HepG2 (cell line): ENCODE results near the gene RANBP2. TPM values are rescaled to one million over a fixed set of nuclear protein-coding genes. Genes with fewer than 3 reads are reported as not detected.

ENCODE experiments used
- ATF5 ChIP-seq: sonication (generic); formaldehyde crosslinking; IDR thresholded peaks from 2 replicates; pipeline ENCODE4 v1.4.0; 2020; ENCODE audit warnings: mild to moderate bottlenecking, low read depth, missing genetic modification reagents
- MBNL3 ChIP-seq: fragments of 250-450 bp; sonication (Bioruptor Pico); conservative IDR thresholded peaks from 2 replicates; pipeline ENCODE4 v1.8.0; 2022; ENCODE audit warnings: mild to moderate bottlenecking, inconsistent platforms
- SETDB1 ChIP-seq: sonication (generic); formaldehyde crosslinking; IDR thresholded peaks from 2 replicates; pipeline ENCODE4 v1.5.1; 2020; ENCODE audit warnings: missing genetic modification reagents, mild to moderate bottlenecking, borderline replicate concordance
- ZNF768 ChIP-seq: sonication (generic); formaldehyde crosslinking; IDR thresholded peaks from 2 replicates; pipeline ENCODE4 v1.4.0; 2020; ENCODE audit warnings: missing genetic modification reagents
- ZSCAN30 ChIP-seq: sonication (generic); formaldehyde crosslinking; IDR thresholded peaks from 2 replicates; pipeline ENCODE4 v1.5.0; 2020; ENCODE audit warnings: mild to moderate bottlenecking, missing genetic modification reagents
- polyA plus RNA-seq, 8 experiments: library from polyadenylated mRNA; depleted of rRNA in 3 of 8; stranded (reverse) in 7 of 8; unstranded in 1 of 8; fragments of >200 nt; fragmentation: Illumina TruSeq in 4 of 8; extraction: Trizol in 4 of 8; gene quantifications; 2 replicates each; pipeline versions ENCODE4 v1.2.1 to v1.2.3, GENCODE V29; 2011 to 2016; ENCODE audit warnings: low read depth in 4 of 8, missing spikeins in 1 of 8, mixed read lengths in 1 of 8; ENCODE audit not compliant: insufficient read depth in 1 of 8
- total RNA-seq, 5 experiments: library from RNA; depleted of rRNA; stranded (reverse); fragments of >200 nt; fragmentation: Illumina TruSeq; extraction: Trizol; gene quantifications; 2 replicates each; pipeline ENCODE4 v1.2.3, GENCODE V29; 2016; ENCODE audit warnings: low read depth in 1 of 5
- TF ChIP-seq, protein P1 (sequence below): sonication (generic); formaldehyde crosslinking; IDR thresholded peaks from 2 replicates; pipeline ENCODE4 v1.5.1; 2020; ENCODE audit warnings: mild to moderate bottlenecking, missing genetic modification reagents, borderline replicate concordance
- TF ChIP-seq, protein P2 (sequence below): sonication (generic); formaldehyde crosslinking; IDR thresholded peaks from 2 replicates; pipeline ENCODE4 v1.5.1; 2020; ENCODE audit warnings: missing genetic modification reagents, mild to moderate bottlenecking, borderline replicate concordance
- TF ChIP-seq, protein P3 (sequence below): sonication (generic); formaldehyde crosslinking; IDR thresholded peaks from 2 replicates; pipeline ENCODE4 v1.5.0; 2020; ENCODE audit warnings: missing genetic modification reagents, mild to moderate bottlenecking, borderline replicate concordance
- TF ChIP-seq, protein P4 (sequence below): sonication (generic); formaldehyde crosslinking; IDR thresholded peaks from 2 replicates; pipeline ENCODE4 v1.8.0; 2022; ENCODE audit warnings: mild to moderate bottlenecking, missing genetic modification reagents

Gene RANBP2
- total and polyA plus RNA-seq, 2 of the 13 experiments (the other 11 are each of a cell fraction or from before 2014, with no cell fraction given): 12.2 to 87.0 TPM

DNA sequence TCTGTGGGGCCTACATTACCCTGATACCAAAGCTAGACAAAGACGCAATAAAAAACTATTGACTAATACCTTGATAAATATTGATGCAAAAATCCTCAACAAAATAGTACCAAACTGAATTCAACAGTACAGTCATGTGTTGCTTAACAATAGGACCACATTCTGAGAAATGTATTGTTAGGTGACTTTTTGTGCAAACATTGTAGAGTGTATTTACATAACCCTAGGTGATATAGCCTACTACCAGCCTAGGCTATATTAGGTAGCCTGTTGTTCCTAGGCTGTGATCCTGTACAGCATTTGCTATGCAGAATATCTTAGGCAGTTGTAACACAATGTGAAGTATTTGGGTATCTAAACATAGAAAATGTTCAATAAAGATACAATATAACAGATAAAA lies 104.0 kb downstream of the RANBP2 start (continued):
- TF ChIP-seq, protein P1, sequence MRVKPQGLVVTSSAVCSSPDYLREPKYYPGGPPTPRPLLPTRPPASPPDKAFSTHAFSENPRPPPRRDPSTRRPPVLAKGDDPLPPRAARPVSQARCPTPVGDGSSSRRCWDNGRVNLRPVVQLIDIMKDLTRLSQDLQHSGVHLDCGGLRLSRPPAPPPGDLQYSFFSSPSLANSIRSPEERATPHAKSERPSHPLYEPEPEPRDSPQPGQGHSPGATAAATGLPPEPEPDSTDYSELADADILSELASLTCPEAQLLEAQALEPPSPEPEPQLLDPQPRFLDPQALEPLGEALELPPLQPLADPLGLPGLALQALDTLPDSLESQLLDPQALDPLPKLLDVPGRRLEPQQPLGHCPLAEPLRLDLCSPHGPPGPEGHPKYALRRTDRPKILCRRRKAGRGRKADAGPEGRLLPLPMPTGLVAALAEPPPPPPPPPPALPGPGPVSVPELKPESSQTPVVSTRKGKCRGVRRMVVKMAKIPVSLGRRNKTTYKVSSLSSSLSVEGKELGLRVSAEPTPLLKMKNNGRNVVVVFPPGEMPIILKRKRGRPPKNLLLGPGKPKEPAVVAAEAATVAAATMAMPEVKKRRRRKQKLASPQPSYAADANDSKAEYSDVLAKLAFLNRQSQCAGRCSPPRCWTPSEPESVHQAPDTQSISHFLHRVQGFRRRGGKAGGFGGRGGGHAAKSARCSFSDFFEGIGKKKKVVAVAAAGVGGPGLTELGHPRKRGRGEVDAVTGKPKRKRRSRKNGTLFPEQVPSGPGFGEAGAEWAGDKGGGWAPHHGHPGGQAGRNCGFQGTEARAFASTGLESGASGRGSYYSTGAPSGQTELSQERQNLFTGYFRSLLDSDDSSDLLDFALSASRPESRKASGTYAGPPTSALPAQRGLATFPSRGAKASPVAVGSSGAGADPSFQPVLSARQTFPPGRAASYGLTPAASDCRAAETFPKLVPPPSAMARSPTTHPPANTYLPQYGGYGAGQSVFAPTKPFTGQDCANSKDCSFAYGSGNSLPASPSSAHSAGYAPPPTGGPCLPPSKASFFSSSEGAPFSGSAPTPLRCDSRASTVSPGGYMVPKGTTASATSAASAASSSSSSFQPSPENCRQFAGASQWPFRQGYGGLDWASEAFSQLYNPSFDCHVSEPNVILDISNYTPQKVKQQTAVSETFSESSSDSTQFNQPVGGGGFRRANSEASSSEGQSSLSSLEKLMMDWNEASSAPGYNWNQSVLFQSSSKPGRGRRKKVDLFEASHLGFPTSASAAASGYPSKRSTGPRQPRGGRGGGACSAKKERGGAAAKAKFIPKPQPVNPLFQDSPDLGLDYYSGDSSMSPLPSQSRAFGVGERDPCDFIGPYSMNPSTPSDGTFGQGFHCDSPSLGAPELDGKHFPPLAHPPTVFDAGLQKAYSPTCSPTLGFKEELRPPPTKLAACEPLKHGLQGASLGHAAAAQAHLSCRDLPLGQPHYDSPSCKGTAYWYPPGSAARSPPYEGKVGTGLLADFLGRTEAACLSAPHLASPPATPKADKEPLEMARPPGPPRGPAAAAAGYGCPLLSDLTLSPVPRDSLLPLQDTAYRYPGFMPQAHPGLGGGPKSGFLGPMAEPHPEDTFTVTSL (CRISPR knock-in tag): peak; percentile 29; the same call in 1 of the 2 replicates
- TF ChIP-seq SETDB1 (CRISPR knock-in tag) (no peak), MBNL3 (no peak), ATF5 (CRISPR knock-in tag) (no peak), ZSCAN30 (CRISPR knock-in tag) (no peak), ZNF768 (no peak)
- TF ChIP-seq, protein P2, sequence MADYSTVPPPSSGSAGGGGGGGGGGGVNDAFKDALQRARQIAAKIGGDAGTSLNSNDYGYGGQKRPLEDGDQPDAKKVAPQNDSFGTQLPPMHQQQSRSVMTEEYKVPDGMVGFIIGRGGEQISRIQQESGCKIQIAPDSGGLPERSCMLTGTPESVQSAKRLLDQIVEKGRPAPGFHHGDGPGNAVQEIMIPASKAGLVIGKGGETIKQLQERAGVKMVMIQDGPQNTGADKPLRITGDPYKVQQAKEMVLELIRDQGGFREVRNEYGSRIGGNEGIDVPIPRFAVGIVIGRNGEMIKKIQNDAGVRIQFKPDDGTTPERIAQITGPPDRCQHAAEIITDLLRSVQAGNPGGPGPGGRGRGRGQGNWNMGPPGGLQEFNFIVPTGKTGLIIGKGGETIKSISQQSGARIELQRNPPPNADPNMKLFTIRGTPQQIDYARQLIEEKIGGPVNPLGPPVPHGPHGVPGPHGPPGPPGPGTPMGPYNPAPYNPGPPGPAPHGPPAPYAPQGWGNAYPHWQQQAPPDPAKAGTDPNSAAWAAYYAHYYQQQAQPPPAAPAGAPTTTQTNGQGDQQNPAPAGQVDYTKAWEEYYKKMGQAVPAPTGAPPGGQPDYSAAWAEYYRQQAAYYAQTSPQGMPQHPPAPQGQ (CRISPR knock-in tag): no peak
- TF ChIP-seq, protein P3, sequence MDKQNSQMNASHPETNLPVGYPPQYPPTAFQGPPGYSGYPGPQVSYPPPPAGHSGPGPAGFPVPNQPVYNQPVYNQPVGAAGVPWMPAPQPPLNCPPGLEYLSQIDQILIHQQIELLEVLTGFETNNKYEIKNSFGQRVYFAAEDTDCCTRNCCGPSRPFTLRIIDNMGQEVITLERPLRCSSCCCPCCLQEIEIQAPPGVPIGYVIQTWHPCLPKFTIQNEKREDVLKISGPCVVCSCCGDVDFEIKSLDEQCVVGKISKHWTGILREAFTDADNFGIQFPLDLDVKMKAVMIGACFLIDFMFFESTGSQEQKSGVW (CRISPR knock-in tag): no peak
- TF ChIP-seq, protein P4, sequence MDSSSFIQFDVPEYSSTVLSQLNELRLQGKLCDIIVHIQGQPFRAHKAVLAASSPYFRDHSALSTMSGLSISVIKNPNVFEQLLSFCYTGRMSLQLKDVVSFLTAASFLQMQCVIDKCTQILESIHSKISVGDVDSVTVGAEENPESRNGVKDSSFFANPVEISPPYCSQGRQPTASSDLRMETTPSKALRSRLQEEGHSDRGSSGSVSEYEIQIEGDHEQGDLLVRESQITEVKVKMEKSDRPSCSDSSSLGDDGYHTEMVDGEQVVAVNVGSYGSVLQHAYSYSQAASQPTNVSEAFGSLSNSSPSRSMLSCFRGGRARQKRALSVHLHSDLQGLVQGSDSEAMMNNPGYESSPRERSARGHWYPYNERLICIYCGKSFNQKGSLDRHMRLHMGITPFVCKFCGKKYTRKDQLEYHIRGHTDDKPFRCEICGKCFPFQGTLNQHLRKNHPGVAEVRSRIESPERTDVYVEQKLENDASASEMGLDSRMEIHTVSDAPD (CRISPR knock-in tag): no peak
